IPS-15b (cell line): ENCODE results near the gene GABPB1.

Source experiments
- H3K27me3 ChIP-seq: one replicate; pipeline ENCODE4 v1.6.1; 2013; ENCODE audit warnings: low read length; ENCODE audit not compliant: control insufficient read depth, insufficient read depth
- H3K36me3 ChIP-seq: one replicate; pipeline ENCODE4 v1.6.1; 2013; ENCODE audit warnings: low read length; ENCODE audit not compliant: control insufficient read depth, insufficient read depth
- H3K4me1 ChIP-seq: one replicate; pipeline ENCODE4 v1.6.1; 2013; ENCODE audit warnings: mild to moderate bottlenecking, low read length; ENCODE audit not compliant: control insufficient read depth, insufficient read depth
- H3K4me3 ChIP-seq: one replicate; pipeline ENCODE4 v1.5.1; 2013; ENCODE audit warnings: low read depth, low read length
- H3K9ac ChIP-seq: one replicate; pipeline ENCODE4 v1.6.1; 2013; ENCODE audit warnings: low read depth, mild to moderate bottlenecking, low read length
- H3K9me3 ChIP-seq: one replicate; pipeline ENCODE4 v1.6.1; 2013; ENCODE audit warnings: mild to moderate bottlenecking, low read length; ENCODE audit not compliant: control insufficient read depth, insufficient read depth

GABPB1 gene

GRCh38 chr15:50250760-50251394, 104.1 kb downstream of the GABPB1 start:
- no peak overlapping the region for H3K4me3 ChIP-seq
- no peak overlapping the region for H3K9ac ChIP-seq
- H3K9me3 ChIP-seq: no peaks in the 10 kb centered on the region
- no peaks in the 10 kb centered on the region for H3K27me3 ChIP-seq
- H3K4me1 ChIP-seq: no peaks in the 10 kb centered on the region
- no peaks in the 10 kb centered on the region for H3K36me3 ChIP-seq

GRCh38 chr15:50249704-50250103, 105.3 kb downstream of the GABPB1 start:
- Histone ChIP-seq H3K9ac (no peak overlapping the region), H3K4me1 (no peaks in the 10 kb centered on the region), H3K4me3 (no peak overlapping the region), H3K9me3 (no peaks in the 10 kb centered on the region), H3K36me3 (no peaks in the 10 kb centered on the region), H3K27me3 (no peaks in the 10 kb centered on the region)

- no peaks in the 10 kb centered on the region for H3K9me3 ChIP-seq
- H3K36me3 ChIP-seq: no peaks in the 10 kb centered on the region
- no peaks in the 10 kb centered on the region for H3K27me3 ChIP-seq
- no peaks in the 10 kb centered on the region for H3K4me1 ChIP-seq
- H3K9ac ChIP-seq: no peak overlapping the region
- no peak overlapping the region for H3K4me3 ChIP-seq
These were observed 105.9 kb downstream of the GABPB1 start for GRCh38 chr15:50248994-50249582.

GRCh38 chr15:50247819-50248655, 107.0 kb downstream of the GABPB1 start:
- Histone ChIP-seq H3K27me3 (no peaks in the 10 kb centered on the region), H3K36me3 (no peaks in the 10 kb centered on the region), H3K4me1 (no peaks in the 10 kb centered on the region), H3K9me3 (no peaks in the 10 kb centered on the region), H3K4me3 (no peak overlapping the region), H3K9ac (no peak overlapping the region)

GRCh38 chr15:50246631-50247030, 108.4 kb downstream of the GABPB1 start:
- Histone ChIP-seq H3K27me3 (no peaks in the 10 kb centered on the region), H3K36me3 (no peaks in the 10 kb centered on the region), H3K9ac (no peak overlapping the region), H3K4me3 (no peak overlapping the region), H3K9me3 (no peaks in the 10 kb centered on the region), H3K4me1 (no peaks in the 10 kb centered on the region)

GRCh38 chr15:50244959-50245624, 109.9 kb downstream of the GABPB1 start:
- Histone ChIP-seq H3K4me3 (no peak overlapping the region), H3K9ac (no peak overlapping the region), H3K27me3 (no peaks in the 10 kb centered on the region), H3K9me3 (no peaks in the 10 kb centered on the region), H3K36me3 (no peaks in the 10 kb centered on the region), H3K4me1 (no peaks in the 10 kb centered on the region)

- no peaks in the 10 kb centered on the region for H3K36me3 ChIP-seq
- no peaks in the 10 kb centered on the region for H3K4me1 ChIP-seq
- no peak overlapping the region for H3K4me3 ChIP-seq
- no peaks in the 10 kb centered on the region for H3K27me3 ChIP-seq
- no peak overlapping the region for H3K9ac ChIP-seq
- H3K9me3 ChIP-seq: no peaks in the 10 kb centered on the region
These were observed 110.8 kb downstream of the GABPB1 start for GRCh38 chr15:50244153-50244552.

GRCh38 chr15:50241684-50242450, 113.1 kb downstream of the GABPB1 start:
- Histone ChIP-seq H3K36me3 (no peaks in the 10 kb centered on the region), H3K4me1 (no peaks in the 10 kb centered on the region), H3K27me3 (no peaks in the 10 kb centered on the region), H3K9me3 (no peaks in the 10 kb centered on the region), H3K9ac (no peak overlapping the region), H3K4me3 (no peak overlapping the region)

- H3K27me3 ChIP-seq: no peaks in the 10 kb centered on the region
- H3K4me1 ChIP-seq: no peaks in the 10 kb centered on the region
- no peak overlapping the region for H3K4me3 ChIP-seq
- no peak overlapping the region for H3K9ac ChIP-seq
- no peaks in the 10 kb centered on the region for H3K36me3 ChIP-seq
- no peaks in the 10 kb centered on the region for H3K9me3 ChIP-seq
These were observed 116.7 kb downstream of the GABPB1 start for GRCh38 chr15:50238255-50238654.

- Histone ChIP-seq H3K36me3 (no peaks in the 10 kb centered on the region), H3K27me3 (no peaks in the 10 kb centered on the region), H3K4me3 (no peak overlapping the region), H3K9ac (no peak overlapping the region), H3K9me3 (no peaks in the 10 kb centered on the region), H3K4me1 (no peaks in the 10 kb centered on the region)
These were observed 118.6 kb downstream of the GABPB1 start for GRCh38 chr15:50236433-50236832.

- H3K9ac ChIP-seq: no peak overlapping the region
- no peaks in the 10 kb centered on the region for H3K9me3 ChIP-seq
- H3K4me1 ChIP-seq: no peaks in the 10 kb centered on the region
- H3K4me3 ChIP-seq: no peak overlapping the region
- H3K36me3 ChIP-seq: no peaks in the 10 kb centered on the region
- no peaks in the 10 kb centered on the region for H3K27me3 ChIP-seq
These were observed 119.2 kb downstream of the GABPB1 start for GRCh38 chr15:50235794-50236193.
